Sigmoid colon (tissue), 4 donors: ENCODE results near the gene LUC7L2.
"Not testable (repeated sequence)": the region's sequence is repeated elsewhere in the genome, so short reads cannot be mapped to it uniquely, and the experiment has no call there.

Experiments used
- POLR2A ChIP-seq, 2 donors: fragments of 450-650 bp; IDR thresholded peaks; one replicate each; pipeline ENCODE4 v1.6.1; 2016; ENCODE audit warnings: antibody characterized with exemption in 2 of 2, mild to moderate bottlenecking in 2 of 2, moderate library complexity in 2 of 2
- POLR2AphosphoS5 ChIP-seq, 4 donors: sonication (generic); formaldehyde crosslinking; IDR thresholded peaks; one replicate each; pipeline ENCODE4 v1.6.1; 2017; ENCODE audit warnings: antibody characterized with exemption in 4 of 4
- TF ChIP-seq, protein P1 (sequence below), 4 experiments: fragments of 450-650 bp in 3 of 4; fragments of 200-600 bp in 1 of 4; IDR thresholded peaks; one replicate each; pipeline ENCODE4 v1.5.1; 2016 to 2019; ENCODE audit warnings: antibody characterized with exemption in 4 of 4, mild to moderate bottlenecking in 3 of 4, moderate library complexity in 2 of 4

GRCh38 chr7:139468281-139468680, 108.6 kb downstream of the LUC7L2 start:
- TF ChIP-seq, protein P1, sequence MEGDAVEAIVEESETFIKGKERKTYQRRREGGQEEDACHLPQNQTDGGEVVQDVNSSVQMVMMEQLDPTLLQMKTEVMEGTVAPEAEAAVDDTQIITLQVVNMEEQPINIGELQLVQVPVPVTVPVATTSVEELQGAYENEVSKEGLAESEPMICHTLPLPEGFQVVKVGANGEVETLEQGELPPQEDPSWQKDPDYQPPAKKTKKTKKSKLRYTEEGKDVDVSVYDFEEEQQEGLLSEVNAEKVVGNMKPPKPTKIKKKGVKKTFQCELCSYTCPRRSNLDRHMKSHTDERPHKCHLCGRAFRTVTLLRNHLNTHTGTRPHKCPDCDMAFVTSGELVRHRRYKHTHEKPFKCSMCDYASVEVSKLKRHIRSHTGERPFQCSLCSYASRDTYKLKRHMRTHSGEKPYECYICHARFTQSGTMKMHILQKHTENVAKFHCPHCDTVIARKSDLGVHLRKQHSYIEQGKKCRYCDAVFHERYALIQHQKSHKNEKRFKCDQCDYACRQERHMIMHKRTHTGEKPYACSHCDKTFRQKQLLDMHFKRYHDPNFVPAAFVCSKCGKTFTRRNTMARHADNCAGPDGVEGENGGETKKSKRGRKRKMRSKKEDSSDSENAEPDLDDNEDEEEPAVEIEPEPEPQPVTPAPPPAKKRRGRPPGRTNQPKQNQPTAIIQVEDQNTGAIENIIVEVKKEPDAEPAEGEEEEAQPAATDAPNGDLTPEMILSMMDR (IDR thresholded peaks at IDR 0.05): not testable (repeated sequence)
- TF ChIP-seq POLR2A, POLR2AphosphoS5 (IDR thresholded peaks at IDR 0.05): not testable (repeated sequence)
